Measurements from ENCODE around the gene POLL. TPM values are rescaled to one million over a fixed set of nuclear protein-coding genes. Genes with fewer than 3 reads are reported as not detected.

The POLL gene
- total and polyA plus RNA-seq, 10 of the 15 experiments (the other 5 are each of a cell fraction or from before 2014, with no cell fraction given) = 1.5 to 25.4 (median 13.8) TPM

DNA sequence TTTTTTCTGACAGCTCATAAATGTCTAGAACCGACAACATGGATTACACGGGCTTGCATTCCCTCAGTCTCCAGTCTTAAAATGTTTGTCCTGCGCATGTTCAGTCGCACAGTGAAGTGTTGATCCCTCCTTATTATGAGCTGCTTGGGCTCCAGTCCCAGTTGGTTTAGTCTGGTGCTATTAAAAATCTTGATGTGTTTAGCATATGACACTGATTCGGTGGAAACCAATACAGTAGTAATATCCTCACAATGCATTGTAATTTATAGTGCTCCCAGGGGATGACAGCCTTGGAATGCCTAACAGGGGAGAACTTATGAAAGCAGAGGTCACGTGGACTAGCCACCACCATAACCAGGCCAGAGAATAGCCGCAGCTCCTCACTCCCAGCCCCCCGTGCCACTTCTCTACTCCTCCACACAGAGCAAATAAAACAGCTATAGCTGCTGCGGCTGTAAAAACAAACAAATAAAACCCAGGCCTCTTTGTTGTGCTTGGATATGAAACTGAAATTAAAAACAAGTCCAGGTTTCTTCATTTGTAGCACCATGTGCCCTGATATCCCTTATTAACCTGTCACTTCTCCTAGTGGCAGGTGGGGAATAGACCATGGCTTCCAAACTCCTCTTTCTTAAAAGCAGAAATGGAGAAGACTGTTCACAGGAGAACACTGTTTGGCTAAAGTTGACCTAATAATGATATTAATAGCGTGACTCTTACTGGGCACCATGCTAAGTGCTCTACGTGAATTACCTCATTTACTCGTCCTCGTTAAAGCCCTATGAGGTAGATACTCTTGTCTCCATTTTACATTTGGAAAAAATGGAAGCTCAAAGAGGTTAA, 7.8 kb upstream of the POLL start:
- ATAC-seq (no peak), FAIRE-seq (no peak), DNase-seq (ENCODE audit: low read depth, low spot score) (no peak)
- Histone ChIP-seq H3K27ac (ENCODE audit: control insufficient read depth, insufficient read depth) (no peak overlapping the region), H3K9me3 (replicated peaks; ENCODE audit: control insufficient read depth, insufficient read depth, low read length) (no peaks in the 10 kb centered on the region), H3K4me2 (ENCODE audit: control insufficient read depth, insufficient read depth) (no peak overlapping the region), H3K4me3 (no peak overlapping the region), H2AFZ (ENCODE audit: control insufficient read depth, low read depth, low read length) (no peak overlapping the region), H4K20me1 (ENCODE audit: control insufficient read depth, insufficient read depth) (no peaks in the 10 kb centered on the region), H3K36me3 (ENCODE audit: control insufficient read depth in 2 of 2, insufficient read depth in 2 of 2, low read length in 1 of 2) (no peaks in the 10 kb centered on the region), H3K9ac (ENCODE audit: control insufficient read depth, insufficient read depth, low read length) (no peak overlapping the region), H3K79me2 (ENCODE audit: control insufficient read depth, insufficient read depth, low read length) (no peaks in the 10 kb centered on the region), H3K4me1 (ENCODE audit: control insufficient read depth, insufficient read depth, low read length) (no peaks in the 10 kb centered on the region), H3K27me3 (replicated peaks in 1 of 2; ENCODE audit: control insufficient read depth in 2 of 2, insufficient read depth in 2 of 2, low read length in 1 of 2) (no peaks in the 10 kb centered on the region)
- in situ Hi-C loops (cut with MboI) = no loop called here
- WGBS (ENCODE audit: insufficient coverage, insufficient replicate concordance, low lambda C conversion rate, missing lambda C conversion rate) = 82% methylated on average over 13 of the region's 13 CpGs
- no TSS peak for BruUV-seq (replicated peaks)
- SMC1A ChIA-PET (ENCODE audit: uncharacterized antibody, unreplicated experiment) = interaction anchor here (1.5 to 2.9 kb wide), 2 partner anchors 35 to 185 kb away, joined by 3 to 10 read pairs; no protein-coding TSS in a partner anchor
- intact Hi-C loops (cut with micrococcal nuclease; ENCODE audit: unreplicated experiment) = no loop called here
- RAD21 ChIA-PET (ENCODE audit: unreplicated experiment) = interaction anchor here (9.4 kb wide), 1 partner anchor 186 kb away, joined by 172 read pairs; the partner anchor contains the start of gene NPM3
- POLR2A ChIA-PET = interaction anchor here (0.9 kb wide), 1 partner anchor 8 kb away, joined by 3 read pairs; the partner anchor contains the start of genes DPCD and POLL
- CTCF ChIA-PET = interaction anchor here (1.0 to 13.9 kb wide), 5 partner anchors 8 to 186 kb away, joined by 3 to 334 read pairs (median 3); partner anchors contain the start of genes DPCD, NPM3 and POLL
- TF ChIP-seq BACH1 (IDR thresholded peaks at IDR 0.05; ENCODE audit: borderline replicate concordance) (no peak), CBFB (IDR thresholded peaks at IDR 0.05; ENCODE audit: low read depth) (no peak), FOXM1 (IDR thresholded peaks at IDR 0.05; ENCODE audit: low read depth, low read length) (no peak), SP1 (IDR thresholded peaks at IDR 0.05; ENCODE audit: low read depth, low read length) (no peak), TCF7 (IDR thresholded peaks at IDR 0.05; ENCODE audit: borderline replicate concordance) (no peak), EZH2 (IDR thresholded peaks at IDR 0.05; ENCODE audit: borderline replicate concordance, control insufficient read depth, low read depth, low read length) (no peak), KAT2A (conservative IDR thresholded peaks at IDR 0.05; ENCODE audit: control insufficient read depth, low read depth, low read length) (no peak)
- TF ChIP-seq, protein P1, sequence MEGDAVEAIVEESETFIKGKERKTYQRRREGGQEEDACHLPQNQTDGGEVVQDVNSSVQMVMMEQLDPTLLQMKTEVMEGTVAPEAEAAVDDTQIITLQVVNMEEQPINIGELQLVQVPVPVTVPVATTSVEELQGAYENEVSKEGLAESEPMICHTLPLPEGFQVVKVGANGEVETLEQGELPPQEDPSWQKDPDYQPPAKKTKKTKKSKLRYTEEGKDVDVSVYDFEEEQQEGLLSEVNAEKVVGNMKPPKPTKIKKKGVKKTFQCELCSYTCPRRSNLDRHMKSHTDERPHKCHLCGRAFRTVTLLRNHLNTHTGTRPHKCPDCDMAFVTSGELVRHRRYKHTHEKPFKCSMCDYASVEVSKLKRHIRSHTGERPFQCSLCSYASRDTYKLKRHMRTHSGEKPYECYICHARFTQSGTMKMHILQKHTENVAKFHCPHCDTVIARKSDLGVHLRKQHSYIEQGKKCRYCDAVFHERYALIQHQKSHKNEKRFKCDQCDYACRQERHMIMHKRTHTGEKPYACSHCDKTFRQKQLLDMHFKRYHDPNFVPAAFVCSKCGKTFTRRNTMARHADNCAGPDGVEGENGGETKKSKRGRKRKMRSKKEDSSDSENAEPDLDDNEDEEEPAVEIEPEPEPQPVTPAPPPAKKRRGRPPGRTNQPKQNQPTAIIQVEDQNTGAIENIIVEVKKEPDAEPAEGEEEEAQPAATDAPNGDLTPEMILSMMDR (IDR thresholded peaks at IDR 0.05 in 2 of 3, conservative IDR thresholded peaks at IDR 0.05 in 1 of 3; ENCODE audit: control insufficient read depth in 2 of 3, extremely low read depth in 1 of 3, insufficient read depth in 1 of 3, low read depth in 3 of 3, low read length in 3 of 3) = no peak
- TF ChIP-seq, protein P2, sequence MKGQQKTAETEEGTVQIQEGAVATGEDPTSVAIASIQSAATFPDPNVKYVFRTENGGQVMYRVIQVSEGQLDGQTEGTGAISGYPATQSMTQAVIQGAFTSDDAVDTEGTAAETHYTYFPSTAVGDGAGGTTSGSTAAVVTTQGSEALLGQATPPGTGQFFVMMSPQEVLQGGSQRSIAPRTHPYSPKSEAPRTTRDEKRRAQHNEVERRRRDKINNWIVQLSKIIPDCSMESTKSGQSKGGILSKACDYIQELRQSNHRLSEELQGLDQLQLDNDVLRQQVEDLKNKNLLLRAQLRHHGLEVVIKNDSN (IDR thresholded peaks at IDR 0.05; ENCODE audit: borderline replicate concordance, extremely low read length, insufficient read depth, low read depth, low read length) = no peak
- TF ChIP-seq, protein P3, sequence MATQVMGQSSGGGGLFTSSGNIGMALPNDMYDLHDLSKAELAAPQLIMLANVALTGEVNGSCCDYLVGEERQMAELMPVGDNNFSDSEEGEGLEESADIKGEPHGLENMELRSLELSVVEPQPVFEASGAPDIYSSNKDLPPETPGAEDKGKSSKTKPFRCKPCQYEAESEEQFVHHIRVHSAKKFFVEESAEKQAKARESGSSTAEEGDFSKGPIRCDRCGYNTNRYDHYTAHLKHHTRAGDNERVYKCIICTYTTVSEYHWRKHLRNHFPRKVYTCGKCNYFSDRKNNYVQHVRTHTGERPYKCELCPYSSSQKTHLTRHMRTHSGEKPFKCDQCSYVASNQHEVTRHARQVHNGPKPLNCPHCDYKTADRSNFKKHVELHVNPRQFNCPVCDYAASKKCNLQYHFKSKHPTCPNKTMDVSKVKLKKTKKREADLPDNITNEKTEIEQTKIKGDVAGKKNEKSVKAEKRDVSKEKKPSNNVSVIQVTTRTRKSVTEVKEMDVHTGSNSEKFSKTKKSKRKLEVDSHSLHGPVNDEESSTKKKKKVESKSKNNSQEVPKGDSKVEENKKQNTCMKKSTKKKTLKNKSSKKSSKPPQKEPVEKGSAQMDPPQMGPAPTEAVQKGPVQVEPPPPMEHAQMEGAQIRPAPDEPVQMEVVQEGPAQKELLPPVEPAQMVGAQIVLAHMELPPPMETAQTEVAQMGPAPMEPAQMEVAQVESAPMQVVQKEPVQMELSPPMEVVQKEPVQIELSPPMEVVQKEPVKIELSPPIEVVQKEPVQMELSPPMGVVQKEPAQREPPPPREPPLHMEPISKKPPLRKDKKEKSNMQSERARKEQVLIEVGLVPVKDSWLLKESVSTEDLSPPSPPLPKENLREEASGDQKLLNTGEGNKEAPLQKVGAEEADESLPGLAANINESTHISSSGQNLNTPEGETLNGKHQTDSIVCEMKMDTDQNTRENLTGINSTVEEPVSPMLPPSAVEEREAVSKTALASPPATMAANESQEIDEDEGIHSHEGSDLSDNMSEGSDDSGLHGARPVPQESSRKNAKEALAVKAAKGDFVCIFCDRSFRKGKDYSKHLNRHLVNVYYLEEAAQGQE (IDR thresholded peaks at IDR 0.05; ENCODE audit: low read depth, low read length) = no peak

Measured in GM12878 (cell line).